GM18870 (cell line): Measurements from ENCODE around the gene ZNF697.
"Not testable (repeated sequence)": the region's sequence is repeated elsewhere in the genome, so short reads cannot be mapped to it uniquely, and the experiment has no call there.

ENCODE experiments used
- ATAC-seq: cut with Tn5 transposase; IDR thresholded peaks from one replicate; pipeline ENCODE4 v1.9.1; 2021; ENCODE audit warnings: moderate library complexity; ENCODE audit not compliant: unreplicated experiment

Gene ZNF697

DNA sequence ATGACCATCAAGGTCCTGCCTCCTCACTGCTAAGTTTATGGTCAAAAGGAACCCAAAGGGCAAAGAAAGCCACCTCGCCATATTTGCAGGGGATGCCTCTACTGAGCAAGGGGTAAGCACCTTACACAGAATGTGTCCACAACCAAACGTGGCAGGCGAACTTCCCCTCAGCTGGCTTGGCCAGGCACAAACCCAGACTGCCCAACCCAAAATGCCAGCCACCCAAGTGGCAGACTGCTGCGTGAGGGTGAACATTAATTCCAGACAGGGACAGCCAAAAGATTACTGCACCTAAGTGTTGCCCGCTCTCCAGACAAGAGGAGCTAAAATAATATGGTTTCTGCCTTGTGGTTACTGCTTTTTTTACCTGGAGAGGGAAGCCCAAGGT lies 16.0 kb downstream of the ZNF697 start:
- no peak for ATAC-seq

DNA sequence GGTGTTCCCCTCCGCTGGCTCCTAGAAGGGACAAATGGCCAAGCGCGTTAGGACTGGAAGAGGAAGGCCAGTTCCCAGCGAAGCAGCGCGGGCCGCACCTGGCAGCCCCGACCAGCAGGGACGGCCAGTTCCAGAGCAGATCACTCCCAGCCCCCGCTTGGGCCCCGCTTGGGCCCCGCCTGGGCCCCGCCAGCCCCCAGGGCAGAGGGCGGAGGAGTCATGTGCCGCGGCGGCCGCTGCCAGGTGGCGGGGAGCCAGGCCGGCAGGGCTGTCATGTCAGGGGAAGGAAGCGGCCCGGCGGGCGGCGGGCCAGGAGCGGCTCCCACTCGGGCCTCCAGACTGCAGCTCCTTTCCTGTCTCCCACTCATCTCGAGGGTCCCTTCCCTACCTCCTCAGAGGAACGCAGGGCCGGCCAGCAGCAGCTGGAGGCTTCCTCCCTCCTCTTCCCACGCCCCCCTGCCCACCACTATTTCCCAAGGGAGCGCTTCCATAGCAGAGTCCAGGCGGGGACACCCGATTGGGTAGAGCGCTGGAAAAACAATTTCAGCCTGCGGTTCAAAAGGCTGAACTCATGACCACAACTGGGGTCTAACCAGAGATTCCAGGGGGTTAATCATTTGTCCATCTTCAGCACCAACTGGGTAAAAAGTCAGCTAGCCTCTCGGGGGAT lies 16.5 kb downstream of the ZNF697 start:
- no peak for ATAC-seq

GRCh38 chr1:119631086-119631432 lies 17.0 kb downstream of the ZNF697 start:
- ATAC-seq: no peak

DNA sequence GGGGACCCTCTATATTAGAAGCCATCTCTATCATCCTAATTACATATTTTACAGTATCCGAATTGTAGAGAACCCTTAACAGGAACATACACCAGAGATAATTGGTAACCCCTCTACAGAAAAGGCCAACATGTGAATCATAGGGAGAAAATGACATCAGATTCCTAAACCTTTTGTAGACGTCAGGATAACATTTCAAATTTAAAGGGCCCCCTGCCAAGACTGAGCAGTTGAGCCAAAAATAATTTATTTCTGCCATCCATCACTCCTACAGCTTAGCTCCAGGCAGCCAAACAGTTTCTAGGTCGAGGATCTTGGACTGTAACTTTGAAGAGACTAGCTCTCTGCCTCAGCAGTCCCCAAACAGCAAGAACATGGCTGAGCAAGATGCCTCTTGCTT lies 21.2 kb downstream of the ZNF697 start:
- no peak for ATAC-seq

DNA sequence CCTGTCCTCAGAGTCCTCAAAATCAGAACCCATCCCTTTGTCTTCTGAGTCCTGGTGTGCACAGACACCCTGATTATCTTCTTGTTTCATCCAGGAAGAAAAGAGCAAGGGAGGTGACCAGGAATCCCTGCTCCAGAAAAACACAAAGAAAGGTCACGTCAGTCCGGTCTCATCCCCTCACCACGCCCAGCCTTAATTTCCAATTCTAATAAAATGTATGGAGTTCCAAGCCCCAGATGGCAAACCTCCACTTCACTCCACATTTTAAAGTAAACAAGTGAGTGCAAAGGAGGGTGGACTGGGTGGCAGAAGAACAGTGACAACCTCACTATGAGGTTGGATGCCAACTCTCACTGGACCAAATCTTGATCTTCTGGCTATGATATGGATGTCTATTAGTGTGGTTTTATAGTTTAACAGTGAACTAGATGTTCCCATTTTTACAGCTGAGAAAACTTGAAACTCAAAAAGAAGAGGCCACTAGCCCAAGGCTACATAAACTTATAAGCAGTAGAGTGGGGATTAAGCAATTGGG lies 22.0 kb downstream of the ZNF697 start:
- ATAC-seq: no peak

DNA sequence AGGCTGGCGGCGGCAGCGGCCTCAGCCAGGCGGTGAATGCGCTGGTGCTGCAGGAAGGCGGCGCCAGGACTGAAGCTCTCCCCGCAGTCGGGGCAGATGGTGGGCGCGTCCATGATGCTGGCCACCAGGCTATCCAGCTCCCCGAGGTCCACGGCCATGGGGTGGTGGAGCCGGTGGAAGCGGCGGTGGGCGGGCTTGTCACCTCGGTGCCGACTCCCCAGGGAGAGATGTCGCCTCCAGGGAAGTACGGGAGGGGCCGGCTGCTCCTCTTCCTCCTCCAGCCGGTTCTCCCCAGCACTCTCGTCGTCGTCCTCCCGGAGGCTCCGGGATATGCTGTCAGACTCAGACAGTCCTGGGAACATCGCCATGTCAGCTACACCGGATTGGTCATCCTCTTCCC lies 24.4 kb downstream of the ZNF697 start:
- no peak for ATAC-seq

- no peak for ATAC-seq
Observed at GRCh38 chr1:119623193-119623515, 24.9 kb downstream of the ZNF697 start.

- ATAC-seq: no peak
Observed at GRCh38 chr1:119622311-119623192, 25.5 kb downstream of the ZNF697 start.

DNA sequence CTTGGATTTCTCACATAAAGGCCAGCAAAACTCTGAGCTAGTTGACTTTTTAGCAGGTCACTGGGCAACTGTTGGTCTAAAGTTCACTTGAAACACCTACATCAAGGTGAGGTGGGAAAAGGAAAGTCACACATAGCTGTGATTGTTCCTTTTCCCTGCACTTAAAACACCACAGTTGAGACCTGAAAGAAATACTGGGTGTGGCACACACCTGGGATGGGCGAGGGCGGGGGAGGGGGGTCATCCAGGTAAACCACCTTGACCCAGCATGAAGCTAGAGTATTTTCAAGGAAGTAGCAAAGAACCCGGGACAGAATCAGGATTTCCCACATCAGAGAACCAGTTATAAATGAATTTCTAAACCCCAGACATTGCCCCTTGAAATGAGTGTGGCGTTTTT lies 26.4 kb downstream of the ZNF697 start:
- ATAC-seq: no peak

DNA sequence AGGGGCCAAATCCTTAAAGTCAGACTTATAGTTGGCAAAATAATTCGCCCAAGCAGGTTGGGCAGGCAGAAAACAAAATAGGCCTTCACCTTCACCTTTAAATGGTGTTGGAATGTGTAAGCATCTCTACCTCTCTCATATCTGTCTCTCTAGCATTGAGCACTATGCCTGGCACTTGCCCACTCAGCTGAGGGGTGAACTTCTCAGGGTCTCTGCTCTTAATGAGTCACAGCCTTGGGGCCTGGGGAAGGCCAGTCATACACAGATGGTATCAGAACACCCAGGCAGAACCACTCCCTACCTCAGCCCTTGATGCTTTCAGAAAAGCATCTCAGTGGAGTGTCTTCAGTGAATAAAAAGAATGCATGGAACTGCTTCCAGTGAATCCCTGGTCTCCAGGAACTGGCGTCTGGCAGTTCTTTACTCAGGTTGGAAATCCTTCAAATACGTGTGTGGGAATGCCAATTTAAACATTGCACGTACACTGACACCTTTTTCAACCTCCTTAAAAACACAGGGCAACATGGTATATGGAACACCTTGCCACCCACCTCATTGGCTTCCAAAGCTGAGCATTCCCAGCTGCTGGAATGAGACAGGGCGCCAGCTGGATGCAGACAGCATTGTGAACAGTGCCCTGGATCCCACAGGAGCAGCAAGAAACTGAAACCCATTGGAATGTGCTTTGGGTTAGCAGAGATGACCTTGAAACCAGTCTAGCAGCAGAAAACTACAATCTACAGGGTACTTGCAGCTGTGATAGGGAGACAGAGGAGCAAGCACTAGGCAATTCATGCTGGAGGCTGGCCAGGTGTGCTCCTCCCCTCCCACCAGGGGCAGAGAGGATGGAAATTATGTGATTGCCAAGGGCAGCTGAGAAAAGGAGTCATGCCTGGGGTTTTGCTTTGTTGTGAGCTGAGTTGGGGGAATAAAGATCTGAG lies 30.0 kb downstream of the ZNF697 start:
- ATAC-seq: no peak

DNA sequence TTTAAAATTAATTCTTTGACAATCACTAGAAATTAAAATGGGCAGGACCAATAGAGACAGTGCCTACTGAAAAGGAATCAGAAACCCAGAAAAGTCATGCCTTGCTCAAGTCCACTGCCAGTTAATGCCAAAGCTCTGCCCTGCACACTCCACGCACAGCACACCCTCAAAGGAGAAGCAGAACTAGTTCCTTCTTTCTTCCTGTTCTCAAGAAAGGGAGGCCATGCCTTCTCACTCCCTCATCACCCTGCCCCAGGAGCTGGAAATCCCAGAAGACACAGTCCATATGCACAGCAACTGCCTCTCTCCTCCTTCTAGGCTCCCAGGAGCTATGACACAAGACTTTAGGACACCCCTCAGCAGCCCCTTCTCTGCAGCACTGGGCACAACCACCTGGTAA lies 31.3 kb downstream of the ZNF697 start:
- ATAC-seq: not testable (repeated sequence)

DNA sequence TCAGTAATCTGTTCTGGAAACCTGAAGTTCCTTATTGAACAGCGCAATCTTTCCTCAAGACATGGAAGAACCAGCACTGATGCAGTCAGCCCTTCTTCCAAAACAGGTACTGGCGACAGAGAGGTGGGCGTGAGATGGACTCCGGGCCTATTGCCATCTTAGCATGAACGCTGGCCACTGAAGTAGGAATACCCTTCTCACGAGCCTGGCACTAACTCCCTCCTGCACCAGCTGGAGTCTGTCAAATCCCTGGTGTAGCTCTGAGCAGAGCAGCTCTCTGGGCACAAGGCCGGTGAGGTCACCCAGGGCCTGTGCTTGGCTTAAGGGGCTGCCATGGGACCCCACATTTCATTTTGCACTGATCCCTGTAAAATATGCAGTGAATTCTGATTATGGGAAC lies 33.0 kb downstream of the ZNF697 start:
- ATAC-seq: not testable (repeated sequence)

DNA sequence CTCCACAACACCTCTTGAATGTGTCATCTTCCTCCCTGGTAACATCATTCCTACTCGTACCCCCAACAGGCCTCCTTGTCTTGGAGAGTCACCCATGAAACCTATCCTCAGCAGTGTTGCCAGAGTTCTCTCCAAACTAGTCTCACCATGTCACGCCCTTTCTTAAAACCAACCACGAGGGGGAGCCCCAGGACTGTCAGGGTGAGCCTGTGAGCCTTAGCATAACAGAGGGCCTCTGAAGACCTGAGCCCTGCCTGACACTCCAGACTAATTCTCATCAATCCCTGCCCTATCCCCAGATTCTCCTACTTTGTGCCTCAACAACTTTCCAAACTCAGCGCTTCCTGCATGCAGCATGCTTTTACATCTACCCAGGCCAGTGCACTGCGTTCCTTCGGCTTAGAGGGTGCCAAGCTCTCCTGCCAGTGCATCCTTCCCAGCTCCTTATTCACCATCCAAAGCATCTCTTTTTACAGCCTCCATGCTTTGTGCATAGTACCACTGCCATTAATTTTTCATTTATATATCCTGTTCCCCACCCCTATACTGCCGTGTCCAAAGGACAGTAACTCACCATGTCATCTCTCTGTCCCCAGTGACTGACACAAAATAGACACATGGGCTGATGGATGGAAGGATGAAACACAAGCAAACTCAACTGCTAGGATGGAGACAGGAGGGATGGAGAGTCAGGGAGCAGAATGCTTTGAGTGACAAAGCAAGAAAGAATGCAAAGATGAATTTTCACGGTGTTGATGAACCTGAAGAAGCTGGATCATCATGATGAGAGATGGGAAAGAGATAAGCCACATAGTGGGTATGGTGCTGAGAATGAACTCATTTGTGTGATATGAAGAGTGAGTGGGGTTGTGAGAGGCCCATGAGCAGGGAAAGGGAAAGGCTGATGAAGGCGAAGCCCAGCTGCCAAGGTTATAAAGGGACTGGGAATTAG lies 34.0 kb downstream of the ZNF697 start:
- ATAC-seq: peak; percentile 66

DNA sequence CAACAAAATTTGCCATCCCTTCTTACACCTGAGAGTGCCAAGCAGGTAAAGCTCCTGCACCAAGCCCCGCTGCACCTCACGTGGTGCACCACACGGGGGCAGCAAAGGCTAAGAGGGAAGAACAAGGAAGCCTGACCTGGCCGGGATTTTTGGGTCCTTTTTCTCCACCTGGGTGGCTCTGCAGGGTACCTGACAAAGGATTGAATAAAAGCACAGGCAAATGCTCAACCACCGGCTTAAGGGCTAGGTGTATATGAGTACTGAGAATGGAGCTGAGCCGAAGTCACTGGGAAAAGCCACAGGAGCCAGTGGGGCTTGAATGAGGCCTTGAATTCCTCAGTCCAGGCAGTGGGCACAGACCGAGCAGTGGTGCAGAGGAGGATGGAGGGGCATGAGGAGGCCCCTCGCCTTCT lies 36.4 kb downstream of the ZNF697 start:
- ATAC-seq: no peak

DNA sequence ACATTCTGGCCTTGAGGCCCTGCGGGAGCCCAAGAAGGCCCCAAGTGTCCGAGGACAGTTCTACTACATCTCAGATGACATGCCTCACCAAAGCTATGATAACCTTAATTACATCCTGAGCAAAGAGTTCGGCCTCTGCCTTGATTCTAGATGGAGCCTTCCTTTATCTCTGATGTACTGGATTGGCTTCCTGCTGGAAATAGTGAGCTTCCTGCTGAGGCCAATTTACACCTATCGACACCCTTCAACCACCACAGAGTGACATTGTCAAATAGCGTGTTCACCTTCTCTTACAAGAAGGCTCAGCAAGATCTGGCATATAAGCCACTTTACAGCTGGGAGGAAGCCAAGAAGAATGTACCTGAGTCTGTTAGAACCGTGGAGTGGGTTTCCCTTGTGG lies 39.2 kb downstream of the ZNF697 start:
- not testable (repeated sequence) for ATAC-seq

DNA sequence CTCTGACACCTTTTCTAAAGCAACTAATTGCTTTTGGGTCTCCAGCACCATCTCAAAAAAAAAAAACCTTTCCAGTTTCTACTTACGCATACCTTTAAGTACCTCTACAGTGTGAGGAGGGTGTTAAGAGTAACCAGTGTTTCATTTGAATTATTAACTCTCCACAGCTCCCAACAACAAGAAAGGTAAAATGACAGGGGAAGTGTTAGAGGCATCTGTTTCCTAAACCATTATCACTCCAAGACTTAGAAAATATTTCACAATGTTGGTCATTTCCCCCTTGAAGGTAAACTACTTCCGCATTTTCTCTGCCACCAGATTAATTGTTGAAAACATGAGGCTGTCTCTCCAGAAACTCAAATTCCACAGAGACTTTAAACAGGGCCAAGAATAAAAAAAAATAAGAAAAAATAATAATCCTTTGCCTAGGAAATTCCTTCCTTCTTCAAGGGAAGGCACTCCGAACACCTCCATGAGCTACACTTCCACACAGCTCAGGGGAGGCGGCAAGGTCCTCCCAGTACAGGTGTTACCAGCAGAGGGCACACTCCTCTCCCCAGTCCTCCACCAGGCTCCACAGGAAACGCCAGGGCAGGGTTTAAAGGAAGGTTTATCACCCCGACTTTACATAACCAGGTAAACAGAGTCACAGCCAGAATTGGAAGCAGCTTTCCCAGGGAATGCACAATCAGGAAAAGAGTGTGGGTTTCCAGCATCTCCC lies 40.8 kb downstream of the ZNF697 start:
- not testable (repeated sequence) for ATAC-seq

- ATAC-seq: no peak
Observed at GRCh38 chr1:119606394-119606793, 41.7 kb downstream of the ZNF697 start.

- ATAC-seq: no peak
Observed at GRCh38 chr1:119605686-119606085, 42.4 kb downstream of the ZNF697 start.

DNA sequence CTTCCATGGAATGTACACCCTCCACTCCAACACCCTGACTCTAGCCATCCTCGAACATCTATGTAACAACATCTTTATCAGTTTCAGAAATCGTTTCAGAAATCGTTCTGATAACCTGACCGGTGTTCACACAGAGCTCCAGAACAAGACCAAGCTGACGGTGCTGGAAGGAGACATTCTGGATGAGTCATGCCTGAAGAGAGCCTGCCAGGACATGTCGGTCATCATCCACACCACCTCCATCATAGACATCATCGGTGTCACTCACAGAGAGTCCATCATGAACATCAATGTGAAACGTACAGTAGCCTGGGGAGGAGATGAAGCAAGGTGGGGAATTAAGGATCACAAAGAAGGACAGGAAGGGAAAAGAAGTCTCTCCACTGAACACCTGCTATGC lies 43.0 kb downstream of the ZNF697 start:
- ATAC-seq: not testable (repeated sequence)
